A673 (cell line): ENCODE results near the gene HCCS.

Source experiments
- EZH2 ChIP-seq: fragments of 200-600 bp; sonication (generic); IDR thresholded peaks from 2 replicates; pipeline ENCODE4 v1.6.1; 2017; ENCODE audit warnings: borderline replicate concordance, low read depth, mild to moderate bottlenecking, mixed read lengths, antibody characterized with exemption, low read length; ENCODE audit not compliant: poor library complexity, severe bottlenecking
- TF ChIP-seq, protein P1 (sequence below): fragments of 300-800, 200-600 bp; sonication (generic); conservative IDR thresholded peaks from 2 replicates; pipeline ENCODE4 v1.5.1; 2017; ENCODE audit warnings: low read depth, mild to moderate bottlenecking, antibody characterized with exemption, low read length, moderate library complexity, mixed read lengths

DNA sequence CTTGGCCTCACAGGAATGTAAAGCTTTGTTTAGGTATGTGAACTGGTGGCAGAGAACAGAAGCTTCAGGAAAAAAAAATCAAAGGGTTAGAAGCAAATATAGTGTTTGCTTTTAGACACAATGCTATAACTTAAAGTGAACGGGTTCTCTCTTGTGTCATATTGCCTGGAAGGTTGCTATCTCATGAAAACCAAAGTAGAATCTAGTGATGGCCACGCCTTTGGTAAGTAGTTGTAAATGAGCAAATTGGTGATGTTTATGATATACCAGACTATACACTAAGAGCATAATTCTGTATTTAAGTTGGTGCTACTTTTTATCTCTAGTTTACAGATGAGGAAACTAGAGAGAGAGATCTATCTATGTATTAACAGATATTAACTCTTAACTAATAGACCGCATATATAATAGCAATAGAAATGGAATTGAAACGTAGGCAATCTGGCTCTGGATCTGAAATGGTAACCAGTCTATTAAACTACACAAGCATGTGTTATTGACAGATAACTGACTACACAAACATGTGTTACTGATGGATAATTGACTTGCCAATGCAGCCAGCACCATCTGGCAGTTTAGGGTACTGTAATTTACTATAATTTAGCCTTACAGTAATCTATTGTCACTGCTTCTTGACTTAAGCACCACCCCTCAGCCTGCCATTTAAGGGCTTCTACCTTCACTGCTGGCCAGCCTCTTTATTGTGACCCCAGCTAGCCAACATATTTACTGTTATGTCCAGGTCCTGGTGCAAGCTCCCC, 40.8 kb downstream of the HCCS start:
- TF ChIP-seq, protein P1, sequence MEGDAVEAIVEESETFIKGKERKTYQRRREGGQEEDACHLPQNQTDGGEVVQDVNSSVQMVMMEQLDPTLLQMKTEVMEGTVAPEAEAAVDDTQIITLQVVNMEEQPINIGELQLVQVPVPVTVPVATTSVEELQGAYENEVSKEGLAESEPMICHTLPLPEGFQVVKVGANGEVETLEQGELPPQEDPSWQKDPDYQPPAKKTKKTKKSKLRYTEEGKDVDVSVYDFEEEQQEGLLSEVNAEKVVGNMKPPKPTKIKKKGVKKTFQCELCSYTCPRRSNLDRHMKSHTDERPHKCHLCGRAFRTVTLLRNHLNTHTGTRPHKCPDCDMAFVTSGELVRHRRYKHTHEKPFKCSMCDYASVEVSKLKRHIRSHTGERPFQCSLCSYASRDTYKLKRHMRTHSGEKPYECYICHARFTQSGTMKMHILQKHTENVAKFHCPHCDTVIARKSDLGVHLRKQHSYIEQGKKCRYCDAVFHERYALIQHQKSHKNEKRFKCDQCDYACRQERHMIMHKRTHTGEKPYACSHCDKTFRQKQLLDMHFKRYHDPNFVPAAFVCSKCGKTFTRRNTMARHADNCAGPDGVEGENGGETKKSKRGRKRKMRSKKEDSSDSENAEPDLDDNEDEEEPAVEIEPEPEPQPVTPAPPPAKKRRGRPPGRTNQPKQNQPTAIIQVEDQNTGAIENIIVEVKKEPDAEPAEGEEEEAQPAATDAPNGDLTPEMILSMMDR: no peak
- TF ChIP-seq EZH2: no peak
